HG03025 (cell line): ENCODE results near the gene TANGO6.

ENCODE experiments used
- ATAC-seq: cut with Tn5 transposase; IDR thresholded peaks from one replicate; pipeline ENCODE4 v1.9.1; 2021; ENCODE audit warnings: mild to moderate bottlenecking, moderate library complexity; ENCODE audit not compliant: unreplicated experiment, low FRiP score

Gene TANGO6

GRCh38 chr16:68860978-68861892, 17.9 kb downstream of the TANGO6 start:
- ATAC-seq, result no peak

GRCh38 chr16:68866933-68867332, 23.6 kb downstream of the TANGO6 start:
- ATAC-seq, result no peak

GRCh38 chr16:68869492-68870088, 26.3 kb downstream of the TANGO6 start:
- no peak for ATAC-seq

GRCh38 chr16:68873635-68874471, 30.5 kb downstream of the TANGO6 start:
- no peak for ATAC-seq

- no peak for ATAC-seq
These were observed 32.5 kb downstream of the TANGO6 start for GRCh38 chr16:68875871-68876270.

- ATAC-seq, result no peak
These were observed 40.4 kb downstream of the TANGO6 start for GRCh38 chr16:68883685-68884084.

- ATAC-seq, result no peak
These were observed 41.1 kb downstream of the TANGO6 start for GRCh38 chr16:68884401-68884800.

GRCh38 chr16:68884861-68885720, 41.8 kb downstream of the TANGO6 start:
- ATAC-seq, result no peak

GRCh38 chr16:68887107-68887506, 43.8 kb downstream of the TANGO6 start:
- no peak for ATAC-seq

GRCh38 chr16:68889508-68890150, 46.3 kb downstream of the TANGO6 start:
- no peak for ATAC-seq

- no peak for ATAC-seq
These were observed 48.9 kb downstream of the TANGO6 start for GRCh38 chr16:68892214-68892613.

GRCh38 chr16:68892898-68893297, 49.6 kb downstream of the TANGO6 start:
- ATAC-seq, result no peak

- ATAC-seq, result no peak
These were observed 50.7 kb downstream of the TANGO6 start for GRCh38 chr16:68893710-68894705.

GRCh38 chr16:68894714-68895113, 51.4 kb downstream of the TANGO6 start:
- ATAC-seq, result no peak

GRCh38 chr16:68898026-68898425, 54.7 kb downstream of the TANGO6 start:
- ATAC-seq, result no peak

GRCh38 chr16:68900009-68900408, 56.7 kb downstream of the TANGO6 start:
- ATAC-seq, result no peak

GRCh38 chr16:68902003-68902968, 59.0 kb downstream of the TANGO6 start:
- no peak for ATAC-seq
